Loucy (cell line): Measurements from ENCODE around the gene PDX1.

ENCODE experiments used
- H2AFZ ChIP-seq: fragments of 200-600 bp; sonication (generic); 2 replicates; pipeline ENCODE4 v1.6.0; 2016; ENCODE audit warnings: antibody characterized with exemption, mild to moderate bottlenecking, low read length, moderate library complexity
- H3F3A ChIP-seq: fragments of 200-600 bp; 2 replicates; pipeline ENCODE4 v1.6.0; 2016; ENCODE audit warnings: antibody characterized with exemption, low read depth, mild to moderate bottlenecking
- H3K27me3 ChIP-seq: fragments of 200-600 bp; sonication (generic); 2 replicates; pipeline ENCODE4 v1.6.1; 2014; ENCODE audit warnings: low read length, mild to moderate bottlenecking; ENCODE audit not compliant: insufficient read depth, poor library complexity, severe bottlenecking
- H3K36me3 ChIP-seq: fragments of 200-600 bp; sonication (generic); 2 replicates; pipeline ENCODE4 v1.6.1; 2016; ENCODE audit warnings: low read length; ENCODE audit not compliant: insufficient read depth
- H3K4me1 ChIP-seq: fragments of 200-600 bp; sonication (generic); 2 replicates; pipeline ENCODE4 v1.5.1; 2014; ENCODE audit warnings: low read length, mild to moderate bottlenecking; ENCODE audit not compliant: insufficient read depth, poor library complexity, severe bottlenecking
- H3K4me2 ChIP-seq: fragments of 200-600 bp; sonication (generic); 2 replicates; pipeline ENCODE4 v1.6.0; 2014; ENCODE audit warnings: antibody characterized with exemption, low read length, low read depth, mild to moderate bottlenecking; ENCODE audit not compliant: poor library complexity, severe bottlenecking
- H3K4me3 ChIP-seq: fragments of 200-600 bp; sonication (generic); 2 replicates; pipeline ENCODE4 v1.5.1; 2014; ENCODE audit warnings: low read length, mild to moderate bottlenecking, mixed read lengths; ENCODE audit not compliant: poor library complexity, severe bottlenecking
- H3K79me2 ChIP-seq: fragments of 200-600 bp; sonication (generic); 2 replicates; pipeline ENCODE4 v1.6.1; 2014; ENCODE audit warnings: low read length; ENCODE audit not compliant: insufficient read depth
- H3K9ac ChIP-seq: fragments of 200-600 bp; sonication (generic); 2 replicates; pipeline ENCODE4 v1.6.0; 2014; ENCODE audit warnings: mild to moderate bottlenecking, low read depth, low read length, moderate library complexity; ENCODE audit not compliant: poor library complexity, severe bottlenecking
- H3K9me2 ChIP-seq: fragments of 200-600 bp; sonication (generic); replicated peaks from 2 replicates; pipeline ENCODE4 v1.6.1; 2016; ENCODE audit warnings: low read depth, low read length, mixed read lengths
- H3K9me3 ChIP-seq: fragments of 200-600 bp; sonication (generic); 2 replicates; pipeline ENCODE4 v1.6.1; 2014; ENCODE audit warnings: mild to moderate bottlenecking, antibody characterized with exemption, low read length, low read depth; ENCODE audit not compliant: insufficient read depth
- H4K20me1 ChIP-seq: fragments of 200-600 bp; sonication (generic); 2 replicates; pipeline ENCODE4 v1.6.0; 2014; ENCODE audit warnings: antibody characterized with exemption, low read length, mild to moderate bottlenecking; ENCODE audit not compliant: insufficient read depth, poor library complexity, severe bottlenecking
- CTCF ChIP-seq: fragments of 200-600 bp; sonication (generic); conservative IDR thresholded peaks from 2 replicates; pipeline ENCODE4 v1.5.1; 2014; ENCODE audit warnings: mild to moderate bottlenecking, antibody characterized with exemption, low read length
- EZH2phosphoT487 ChIP-seq: fragments of 200-600 bp; IDR thresholded peaks from 2 replicates; pipeline ENCODE4 v1.6.1; 2018; ENCODE audit warnings: antibody characterized with exemption, mild to moderate bottlenecking, moderate library complexity, borderline replicate concordance

Gene PDX1

GRCh38 chr13:27896726-27897125 is 23.1 kb upstream of the PDX1 start:
- no peaks in the 10 kb centered on the region for H3K79me2 ChIP-seq

DNA sequence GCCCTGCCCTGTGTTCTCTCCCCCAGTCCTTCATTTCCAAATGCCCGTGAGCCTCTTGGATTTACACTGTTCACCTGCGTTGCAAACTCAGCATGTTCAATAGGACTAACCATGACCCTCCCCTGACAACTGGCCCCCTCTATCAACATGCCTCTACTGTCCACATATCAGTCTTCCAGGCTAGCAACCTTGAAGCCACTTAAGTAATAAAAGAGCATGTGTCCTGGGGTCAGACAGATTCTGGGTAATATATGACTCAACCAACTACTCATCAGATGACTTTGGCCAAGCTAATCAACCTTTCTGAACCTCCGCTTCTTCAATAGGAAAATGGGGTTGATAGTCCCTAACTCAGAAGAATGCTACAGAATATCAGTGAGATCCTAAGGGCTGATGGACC is 15.1 kb upstream of the PDX1 start:
- no peaks in the 10 kb centered on the region for H3K4me1 ChIP-seq

More at GRCh38 chr13:27896726-27897125, 23.1 kb upstream of the PDX1 start:
- no peaks in the 10 kb centered on the region for H3K27me3 ChIP-seq
- no peak overlapping the region for H2AFZ ChIP-seq
- H3K4me1 ChIP-seq = no peaks in the 10 kb centered on the region
- H3K9ac ChIP-seq = no peak overlapping the region
- no peaks in the 10 kb centered on the region for H3F3A ChIP-seq
- no peaks in the 10 kb centered on the region for H3K9me2 ChIP-seq
- no peaks in the 10 kb centered on the region for H4K20me1 ChIP-seq
- H3K4me3 ChIP-seq = no peak overlapping the region
- H3K4me2 ChIP-seq = no peak overlapping the region
- no peaks in the 10 kb centered on the region for H3K9me3 ChIP-seq
- no peaks in the 10 kb centered on the region for H3K36me3 ChIP-seq
- TF ChIP-seq EZH2phosphoT487 (no peak), CTCF (no peak)

DNA sequence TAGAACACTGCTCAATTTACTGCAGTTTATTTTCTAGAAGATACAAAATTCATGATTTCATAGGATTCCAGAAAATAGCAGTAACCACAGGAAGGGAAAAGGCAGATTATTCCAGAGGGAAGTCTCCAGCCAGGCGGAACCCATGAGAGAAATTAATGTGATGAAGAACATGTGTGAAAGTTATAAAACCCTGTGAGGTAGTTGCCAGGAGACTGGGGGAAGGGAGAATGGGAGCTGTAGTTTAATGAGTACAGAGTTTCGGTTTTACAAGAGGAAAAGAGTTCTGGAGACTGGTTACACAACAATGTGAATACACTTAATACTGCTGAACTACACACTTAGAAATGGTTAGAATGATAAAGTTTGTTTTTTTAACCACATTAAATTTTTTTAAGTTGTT is 14.2 kb upstream of the PDX1 start:
- H3K79me2 ChIP-seq = no peaks in the 10 kb centered on the region
- H3K9ac ChIP-seq = no peak overlapping the region
- no peak overlapping the region for H3K4me2 ChIP-seq
- TF ChIP-seq CTCF = no peak
- no peak for TF ChIP-seq EZH2phosphoT487
- no peak overlapping the region for H2AFZ ChIP-seq
- no peaks in the 10 kb centered on the region for H3K36me3 ChIP-seq
- no peaks in the 10 kb centered on the region for H4K20me1 ChIP-seq
- H3K9me3 ChIP-seq = no peaks in the 10 kb centered on the region
- no peak overlapping the region for H3K4me3 ChIP-seq
- no peaks in the 10 kb centered on the region for H3F3A ChIP-seq
- no peaks in the 10 kb centered on the region for H3K4me1 ChIP-seq
- H3K9me2 ChIP-seq = no peaks in the 10 kb centered on the region
- no peaks in the 10 kb centered on the region for H3K27me3 ChIP-seq

More for the DNA sequence above, 15.1 kb upstream of the PDX1 start:
- Histone ChIP-seq H3K79me2 (no peaks in the 10 kb centered on the region), H3K27me3 (no peaks in the 10 kb centered on the region), H3F3A (no peaks in the 10 kb centered on the region), H4K20me1 (no peaks in the 10 kb centered on the region), H3K9me3 (no peaks in the 10 kb centered on the region), H2AFZ (no peak overlapping the region), H3K9ac (no peak overlapping the region), H3K4me2 (no peak overlapping the region), H3K4me3 (no peak overlapping the region), H3K36me3 (no peaks in the 10 kb centered on the region), H3K9me2 (no peaks in the 10 kb centered on the region)
- TF ChIP-seq EZH2phosphoT487 = no peak
- no peak for TF ChIP-seq CTCF
